ENCODE data around the gene TMPRSS9.

The TMPRSS9 gene

DNA sequence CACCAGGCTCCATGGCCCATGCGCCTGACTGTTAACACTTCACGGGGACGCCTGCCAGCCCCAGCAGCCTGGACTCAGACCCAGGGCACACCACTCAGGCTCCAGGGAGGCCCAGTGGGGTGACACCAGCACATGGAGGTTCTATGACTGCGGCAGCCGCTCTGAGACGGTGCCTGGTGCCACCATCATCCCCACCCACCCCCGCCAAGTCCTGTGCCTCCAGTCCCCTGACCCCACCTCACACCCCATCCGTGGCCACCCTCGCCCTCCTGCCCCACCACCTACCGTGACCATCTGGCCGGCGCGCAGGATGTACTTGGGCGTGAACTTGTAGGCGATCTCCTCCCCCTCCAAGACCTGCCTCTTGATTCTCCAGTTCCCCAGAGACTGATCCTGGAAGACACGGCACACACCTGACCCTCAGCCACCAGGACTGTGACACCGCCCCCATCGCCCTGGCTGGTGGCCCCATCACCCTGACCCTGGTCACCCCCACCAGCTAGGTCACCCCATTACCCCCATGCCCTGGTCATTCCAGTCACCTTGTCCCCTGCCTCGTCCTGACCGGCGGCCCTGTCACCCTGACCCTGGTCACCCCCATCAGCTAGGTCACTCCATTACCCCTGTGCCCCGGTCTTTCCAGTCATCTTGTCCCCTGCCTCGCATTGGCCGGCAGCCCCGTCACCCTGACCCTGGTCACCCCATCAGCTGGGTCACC lies 72.2 kb downstream of the TMPRSS9 start (continued):
- TF ChIP-seq BCL11B (tag by site-specific recombination; IDR thresholded peaks at IDR 0.05; ENCODE audit: low read depth) (peak; percentile 96), ZNF792 (tag by site-specific recombination; IDR thresholded peaks at IDR 0.05) (no peak)
- TF ChIP-seq, protein P1, sequence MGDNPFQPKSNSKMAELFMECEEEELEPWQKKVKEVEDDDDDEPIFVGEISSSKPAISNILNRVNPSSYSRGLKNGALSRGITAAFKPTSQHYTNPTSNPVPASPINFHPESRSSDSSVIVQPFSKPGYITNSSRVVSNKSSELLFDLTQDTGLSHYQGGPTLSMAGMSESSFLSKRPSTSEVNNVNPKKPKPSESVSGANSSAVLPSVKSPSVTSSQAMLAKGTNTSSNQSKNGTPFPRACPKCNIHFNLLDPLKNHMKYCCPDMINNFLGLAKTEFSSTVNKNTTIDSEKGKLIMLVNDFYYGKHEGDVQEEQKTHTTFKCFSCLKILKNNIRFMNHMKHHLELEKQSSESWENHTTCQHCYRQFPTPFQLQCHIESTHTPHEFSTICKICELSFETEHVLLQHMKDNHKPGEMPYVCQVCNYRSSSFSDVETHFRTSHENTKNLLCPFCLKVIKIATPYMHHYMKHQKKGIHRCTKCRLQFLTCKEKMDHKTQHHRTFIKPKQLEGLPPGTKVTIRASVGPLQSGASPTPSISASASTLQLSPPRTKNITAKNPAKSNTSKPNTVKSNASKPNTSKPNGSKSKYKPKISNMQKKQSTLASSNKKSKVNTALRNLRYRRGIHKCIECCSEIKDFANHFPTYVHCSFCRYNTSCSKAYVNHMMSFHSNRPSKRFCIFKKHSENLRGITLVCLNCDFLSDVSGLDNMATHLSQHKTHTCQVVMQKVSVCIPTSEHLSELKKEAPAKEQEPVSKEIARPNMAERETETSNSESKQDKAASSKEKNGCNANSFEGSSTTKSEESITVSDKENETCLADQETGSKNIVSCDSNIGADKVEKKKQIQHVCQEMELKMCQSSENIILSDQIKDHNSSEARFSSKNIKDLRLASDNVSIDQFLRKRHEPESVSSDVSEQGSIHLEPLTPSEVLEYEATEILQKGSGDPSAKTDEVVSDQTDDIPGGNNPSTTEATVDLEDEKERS (tag by site-specific recombination; IDR thresholded peaks at IDR 0.05) = no peak
- TF ChIP-seq, protein P2, sequence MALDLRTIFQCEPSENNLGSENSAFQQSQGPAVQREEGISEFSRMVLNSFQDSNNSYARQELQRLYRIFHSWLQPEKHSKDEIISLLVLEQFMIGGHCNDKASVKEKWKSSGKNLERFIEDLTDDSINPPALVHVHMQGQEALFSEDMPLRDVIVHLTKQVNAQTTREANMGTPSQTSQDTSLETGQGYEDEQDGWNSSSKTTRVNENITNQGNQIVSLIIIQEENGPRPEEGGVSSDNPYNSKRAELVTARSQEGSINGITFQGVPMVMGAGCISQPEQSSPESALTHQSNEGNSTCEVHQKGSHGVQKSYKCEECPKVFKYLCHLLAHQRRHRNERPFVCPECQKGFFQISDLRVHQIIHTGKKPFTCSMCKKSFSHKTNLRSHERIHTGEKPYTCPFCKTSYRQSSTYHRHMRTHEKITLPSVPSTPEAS (tag by site-specific recombination; IDR thresholded peaks at IDR 0.05) = no peak
- TF ChIP-seq, protein P3, sequence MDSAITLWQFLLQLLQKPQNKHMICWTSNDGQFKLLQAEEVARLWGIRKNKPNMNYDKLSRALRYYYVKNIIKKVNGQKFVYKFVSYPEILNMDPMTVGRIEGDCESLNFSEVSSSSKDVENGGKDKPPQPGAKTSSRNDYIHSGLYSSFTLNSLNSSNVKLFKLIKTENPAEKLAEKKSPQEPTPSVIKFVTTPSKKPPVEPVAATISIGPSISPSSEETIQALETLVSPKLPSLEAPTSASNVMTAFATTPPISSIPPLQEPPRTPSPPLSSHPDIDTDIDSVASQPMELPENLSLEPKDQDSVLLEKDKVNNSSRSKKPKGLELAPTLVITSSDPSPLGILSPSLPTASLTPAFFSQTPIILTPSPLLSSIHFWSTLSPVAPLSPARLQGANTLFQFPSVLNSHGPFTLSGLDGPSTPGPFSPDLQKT (IDR thresholded peaks at IDR 0.05; ENCODE audit: borderline replicate concordance, low read depth, low read length) = no peak
- TF ChIP-seq, protein P4, sequence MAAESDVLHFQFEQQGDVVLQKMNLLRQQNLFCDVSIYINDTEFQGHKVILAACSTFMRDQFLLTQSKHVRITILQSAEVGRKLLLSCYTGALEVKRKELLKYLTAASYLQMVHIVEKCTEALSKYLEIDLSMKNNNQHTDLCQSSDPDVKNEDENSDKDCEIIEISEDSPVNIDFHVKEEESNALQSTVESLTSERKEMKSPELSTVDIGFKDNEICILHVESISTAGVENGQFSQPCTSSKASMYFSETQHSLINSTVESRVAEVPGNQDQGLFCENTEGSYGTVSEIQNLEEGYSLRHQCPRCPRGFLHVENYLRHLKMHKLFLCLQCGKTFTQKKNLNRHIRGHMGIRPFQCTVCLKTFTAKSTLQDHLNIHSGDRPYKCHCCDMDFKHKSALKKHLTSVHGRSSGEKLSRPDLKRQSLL (tag by site-specific recombination; IDR thresholded peaks at IDR 0.05) = no peak

DNA sequence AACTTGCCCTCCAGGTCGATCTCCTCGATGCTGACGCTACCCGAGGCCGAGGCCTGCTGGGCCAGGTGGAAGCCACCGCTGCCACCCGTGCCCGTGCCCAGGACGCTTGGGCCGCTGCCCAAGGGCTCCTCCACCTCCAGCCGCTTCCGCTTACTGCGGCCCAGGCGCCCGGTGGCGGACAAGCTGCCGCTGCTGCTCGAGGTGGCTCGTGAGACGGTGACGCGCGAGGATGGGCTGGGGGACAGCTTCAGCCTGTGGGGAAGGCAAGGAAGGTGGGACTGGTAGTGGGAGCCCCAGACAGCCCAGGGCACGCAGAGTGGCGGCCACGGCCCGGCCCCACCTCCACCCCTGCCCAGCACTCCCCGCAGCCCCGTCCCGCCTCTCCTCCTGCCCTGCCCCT lies 73.8 kb downstream of the TMPRSS9 start:
- H3K36me3 ChIP-seq (ENCODE audit: control insufficient read depth in 2 of 2, insufficient read depth in 1 of 2, low read length in 2 of 2) = peaks cover 12 to 82% of the 10 kb centered on the region in 2 experiments; a peak in 2 of 3 replicates
- POLR2A ChIA-PET = interaction anchor here (0.9 kb wide), 1 partner anchor 43 kb away, joined by 3 read pairs; no protein-coding TSS in a partner anchor

DNA sequence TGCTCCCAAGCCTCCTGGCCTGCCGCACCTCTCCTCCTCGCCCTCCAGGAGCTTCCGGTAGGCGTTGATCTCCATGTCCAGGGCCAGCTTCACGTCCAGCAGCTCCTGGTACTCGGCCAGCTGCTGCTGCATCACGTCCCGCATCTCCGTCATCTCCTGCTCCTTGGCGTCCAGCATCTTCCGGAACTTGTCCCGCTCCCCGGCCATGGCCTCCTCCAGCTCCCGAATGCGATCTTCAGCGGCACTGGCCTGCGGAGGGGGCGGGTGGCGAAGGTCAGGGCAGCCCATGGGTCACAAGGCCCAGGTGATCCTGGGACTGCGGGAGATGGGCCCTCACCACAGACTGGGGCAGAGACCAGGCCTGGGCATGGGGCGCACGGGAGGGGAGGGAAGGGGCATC lies 74.2 kb downstream of the TMPRSS9 start:
- peaks cover 15 to 82% of the 10 kb centered on the region in 2 experiments; a peak in 2 of 3 replicates for H3K36me3 ChIP-seq (ENCODE audit: control insufficient read depth in 2 of 2, insufficient read depth in 1 of 2, low read length in 2 of 2)
- H3K9me3 ChIP-seq (ENCODE audit: control insufficient read depth, insufficient read depth, low read depth, low read length) = no peaks in the 10 kb centered on the region
- H3K4me3 ChIP-seq (ENCODE audit: low read depth, low read length) = no peak overlapping the region
- H3K27ac ChIP-seq (ENCODE audit: extremely low read depth, low read depth, low read length) = no peak overlapping the region
- ChIA-PET POLR2A (interaction anchor here (0.9 kb wide), 1 partner anchor 43 kb away, joined by 3 read pairs; no protein-coding TSS in a partner anchor), CTCF (no interaction called here)
- no peaks in the 10 kb centered on the region for H3K4me1 ChIP-seq (ENCODE audit: control insufficient read depth, insufficient read depth, low read length)
- TF ChIP-seq, protein P5, sequence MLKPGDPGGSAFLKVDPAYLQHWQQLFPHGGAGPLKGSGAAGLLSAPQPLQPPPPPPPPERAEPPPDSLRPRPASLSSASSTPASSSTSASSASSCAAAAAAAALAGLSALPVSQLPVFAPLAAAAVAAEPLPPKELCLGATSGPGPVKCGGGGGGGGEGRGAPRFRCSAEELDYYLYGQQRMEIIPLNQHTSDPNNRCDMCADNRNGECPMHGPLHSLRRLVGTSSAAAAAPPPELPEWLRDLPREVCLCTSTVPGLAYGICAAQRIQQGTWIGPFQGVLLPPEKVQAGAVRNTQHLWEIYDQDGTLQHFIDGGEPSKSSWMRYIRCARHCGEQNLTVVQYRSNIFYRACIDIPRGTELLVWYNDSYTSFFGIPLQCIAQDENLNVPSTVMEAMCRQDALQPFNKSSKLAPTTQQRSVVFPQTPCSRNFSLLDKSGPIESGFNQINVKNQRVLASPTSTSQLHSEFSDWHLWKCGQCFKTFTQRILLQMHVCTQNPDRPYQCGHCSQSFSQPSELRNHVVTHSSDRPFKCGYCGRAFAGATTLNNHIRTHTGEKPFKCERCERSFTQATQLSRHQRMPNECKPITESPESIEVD (tag by site-specific recombination; IDR thresholded peaks at IDR 0.05) = no peak
- TF ChIP-seq ZNF600 (tag by site-specific recombination; IDR thresholded peaks at IDR 0.05) = peak; percentile 65

More for the DNA sequence above, 73.8 kb downstream of the TMPRSS9 start:
- H3K4me3 ChIP-seq (ENCODE audit: low read depth, low read length) = no peak overlapping the region
- no peaks in the 10 kb centered on the region for H3K9me3 ChIP-seq (ENCODE audit: control insufficient read depth, insufficient read depth, low read depth, low read length)
- CTCF ChIA-PET = no interaction called here
- no peak overlapping the region for H3K27ac ChIP-seq (ENCODE audit: extremely low read depth, low read depth, low read length)
- H3K4me1 ChIP-seq (ENCODE audit: control insufficient read depth, insufficient read depth, low read length) = no peaks in the 10 kb centered on the region
- TF ChIP-seq, protein P6, sequence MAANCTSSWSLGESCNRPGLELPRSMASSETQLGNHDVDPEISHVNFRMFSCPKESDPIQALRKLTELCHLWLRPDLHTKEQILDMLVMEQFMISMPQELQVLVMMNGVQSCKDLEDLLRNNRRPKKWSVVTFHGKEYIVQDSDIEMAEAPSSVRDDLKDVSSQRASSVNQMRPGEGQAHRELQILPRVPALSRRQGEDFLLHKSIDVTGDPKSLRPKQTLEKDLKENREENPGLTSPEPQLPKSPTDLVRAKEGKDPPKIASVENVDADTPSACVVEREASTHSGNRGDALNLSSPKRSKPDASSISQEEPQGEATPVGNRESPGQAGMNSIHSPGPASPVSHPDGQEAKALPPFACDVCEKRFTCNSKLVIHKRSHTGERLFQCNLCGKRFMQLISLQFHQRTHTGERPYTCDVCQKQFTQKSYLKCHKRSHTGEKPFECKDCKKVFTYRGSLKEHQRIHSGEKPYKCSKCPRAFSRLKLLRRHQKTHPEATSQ (tag by site-specific recombination; IDR thresholded peaks at IDR 0.05) = no peak
- TF ChIP-seq SP2 (tag by site-specific recombination; IDR thresholded peaks at IDR 0.05) = peak; percentile 49

Data from HEK293 (cell line).